HG03354 (cell line): ENCODE data around the gene ADAM15.

ENCODE experiments used
- ATAC-seq: cut with Tn5 transposase; IDR thresholded peaks from one replicate; pipeline ENCODE4 v1.9.1; 2021; ENCODE audit warnings: mild to moderate bottlenecking; ENCODE audit not compliant: unreplicated experiment, poor library complexity, severe bottlenecking

The ADAM15 gene

GRCh38 chr1:155050560-155051341 is at the start of gene ADAM15:
Gene ADAM15 (plus strand): TSS chr1:155051316. CDS start chr1:155051387, 71 bp downstream.
- peak; percentile 65 for ATAC-seq

- no peak for ATAC-seq
These were observed 49.8 kb upstream of the ADAM15 start for GRCh38 chr1:155001425-155001674.

GRCh38 chr1:155001675-155002463 is 49.2 kb upstream of the ADAM15 start:
- peak; percentile 65 for ATAC-seq

- ATAC-seq = no peak
These were observed 48.5 kb upstream of the ADAM15 start, which contains the start of gene ZBTB7B for GRCh38 chr1:155002464-155003226. Gene ZBTB7B (plus strand): TSS chr1:155002802. CDS start chr1:155014661, 11,859 bp downstream.

- ATAC-seq = no peak
These were observed 47.8 kb upstream of the ADAM15 start for GRCh38 chr1:155003227-155003765.

- ATAC-seq = no peak
These were observed 47.3 kb upstream of the ADAM15 start for GRCh38 chr1:155003766-155004351.

GRCh38 chr1:155004352-155005075 is 46.6 kb upstream of the ADAM15 start:
- no peak for ATAC-seq

- ATAC-seq = no peak
These were observed 45.8 kb upstream of the ADAM15 start for GRCh38 chr1:155005076-155006011.

- ATAC-seq = no peak
These were observed 44.5 kb upstream of the ADAM15 start for GRCh38 chr1:155006601-155007101.

GRCh38 chr1:155007251-155007828 is 43.8 kb upstream of the ADAM15 start:
- ATAC-seq = no peak

GRCh38 chr1:155008015-155008941 is 42.8 kb upstream of the ADAM15 start:
- no peak for ATAC-seq

- ATAC-seq = no peak
These were observed 41.9 kb upstream of the ADAM15 start for GRCh38 chr1:155009221-155009711.

GRCh38 chr1:155009742-155010141 is 41.4 kb upstream of the ADAM15 start:
- ATAC-seq = no peak

- no peak for ATAC-seq
These were observed 40.8 kb upstream of the ADAM15 start for GRCh38 chr1:155010211-155010918.

- ATAC-seq = no peak
These were observed 40.1 kb upstream of the ADAM15 start for GRCh38 chr1:155011004-155011416.
